Aorta (tissue), 5 donors: ENCODE results near the gene CAMK1. TPM values are rescaled to one million over a fixed set of nuclear protein-coding genes. Genes with fewer than 3 reads are reported as not detected.
A peak's percentile ranks its signal among the peaks of the same experiment; 100 is the strongest.

Experiments used
- ATAC-seq: fragments of 200-7000 bp; cut with Tn5 transposase; one replicate; pipeline ENCODE4 v1.9.1; 2022; ENCODE audit warnings: moderate library complexity; ENCODE audit not compliant: low FRiP score
- DNase-seq, 2 donors: peaks; one replicate each; pipeline ENCODE4 v3.0.0-alpha.2; 2020
- H3K27ac ChIP-seq, 2 donors: one replicate each; pipeline ENCODE4 v1.5.1; 2013; ENCODE audit warnings: low read length in 2 of 2, mild to moderate bottlenecking in 2 of 2, moderate library complexity in 2 of 2, control low read depth in 1 of 2, inconsistent platforms in 1 of 2, low read depth in 1 of 2
- H3K27me3 ChIP-seq, 2 donors: one replicate each; pipeline ENCODE4 v1.6.1; 2013; ENCODE audit warnings: control low read depth in 1 of 2, low read length in 1 of 2, mild to moderate bottlenecking in 1 of 2, moderate library complexity in 1 of 2; ENCODE audit not compliant: insufficient read depth in 2 of 2, control insufficient read depth in 1 of 2
- H3K36me3 ChIP-seq, 2 donors: one replicate each; pipeline ENCODE4 v1.6.1; 2013; ENCODE audit warnings: control low read depth in 1 of 2, low read length in 1 of 2, mild to moderate bottlenecking in 1 of 2; ENCODE audit not compliant: insufficient read depth in 2 of 2, control insufficient read depth in 1 of 2
- H3K4me1 ChIP-seq, 2 donors: one replicate each; pipeline ENCODE4 v1.6.1; 2013; ENCODE audit warnings: low read length in 2 of 2, control low read depth in 1 of 2, mild to moderate bottlenecking in 1 of 2, moderate library complexity in 1 of 2; ENCODE audit not compliant: insufficient read depth in 2 of 2, control insufficient read depth in 1 of 2
- H3K4me3 ChIP-seq, 2 donors: one replicate each; pipeline ENCODE4 v1.5.1; 2013; ENCODE audit warnings: low read length in 2 of 2, control low read depth in 1 of 2, mild to moderate bottlenecking in 1 of 2
- H3K9me3 ChIP-seq: one replicate; pipeline ENCODE4 v1.6.1; 2013; ENCODE audit warnings: mild to moderate bottlenecking, low read length; ENCODE audit not compliant: control insufficient read depth
- WGBS, 2 donors: extraction: QIAGEN DNeasy Blood & Tissue Kit; methylation state at CpG; one replicate each; pipeline ENCODE4 v1.1.7; 2013; 5-methylcytosine and 5-hydroxymethylcytosine counted together
- intact Hi-C, 2 donors: fragments of 100-400 bp; cut with DNase I; formaldehyde crosslinking; loops; one replicate each; pipeline versions ENCODE4 v1.14.2 to v1.15.0; 2022
- polyA plus RNA-seq, 2 donors: library from polyadenylated mRNA; stranded (reverse); fragments of 200-250 nt; gene quantifications; one replicate each; pipeline ENCODE4 v1.2.3, GENCODE V29; 2013
- total RNA-seq, 2 donors: library from RNA; stranded (reverse); fragmentation: NEBNext Ultra II Directional; extraction: Animal tissue kit (Norgen Biotek cat#: 25700); gene quantifications; one replicate each; pipeline ENCODE4 v1.2.1, GENCODE V29; 2021
- donor health status: healthy with polysubstance abuse.
- donor health status: Bipolar disorder and iron deficiency.
- donor health status: DM: no; HTN: no; CAD: no.
- donor health status: DM: no; HTN: no; CAD: no.
- donor health status: DM: yes; HTN: yes; CAD: no.

CAMK1 gene
- total and polyA plus RNA-seq, 4 donors = 24.7 to 58.0 (median 35.8) TPM

DNA sequence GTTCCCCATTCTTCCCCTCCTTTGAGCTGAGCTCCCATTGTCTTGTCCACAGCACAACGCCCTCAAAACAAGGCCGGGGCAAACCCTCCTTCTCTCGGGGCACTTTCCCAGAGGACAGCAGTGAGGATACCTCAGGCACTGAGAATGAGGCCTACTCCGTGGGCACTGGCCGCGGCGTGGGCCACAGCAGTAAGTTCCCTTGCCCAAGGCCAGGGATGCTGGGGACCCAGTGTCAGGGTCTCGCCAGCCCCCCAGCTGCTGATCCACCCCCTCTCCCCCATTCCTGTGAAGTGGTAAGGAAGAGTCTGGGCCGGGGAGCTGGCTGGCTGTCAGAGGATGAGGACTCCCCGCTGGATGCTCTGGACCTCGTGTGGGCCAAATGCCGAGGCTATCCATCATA, 24.2 kb downstream of the CAMK1 start:
- WGBS, 2 donors = 87 to 90% methylated on average over 12 of the region's 12 CpGs
- H3K4me3 ChIP-seq = no peak overlapping the region
- no peaks in the 10 kb centered on the region for H3K9me3 ChIP-seq
- peaks cover 4 to 24% of the 10 kb centered on the region in 2 donors for H3K36me3 ChIP-seq
- no peaks in the 10 kb centered on the region for H3K4me1 ChIP-seq
- no peak overlapping the region for H3K27ac ChIP-seq
- DNase-seq (no peak), ATAC-seq (no peak)
- intact Hi-C loops = no loop called here
- H3K27me3 ChIP-seq = no peaks in the 10 kb centered on the region

DNA sequence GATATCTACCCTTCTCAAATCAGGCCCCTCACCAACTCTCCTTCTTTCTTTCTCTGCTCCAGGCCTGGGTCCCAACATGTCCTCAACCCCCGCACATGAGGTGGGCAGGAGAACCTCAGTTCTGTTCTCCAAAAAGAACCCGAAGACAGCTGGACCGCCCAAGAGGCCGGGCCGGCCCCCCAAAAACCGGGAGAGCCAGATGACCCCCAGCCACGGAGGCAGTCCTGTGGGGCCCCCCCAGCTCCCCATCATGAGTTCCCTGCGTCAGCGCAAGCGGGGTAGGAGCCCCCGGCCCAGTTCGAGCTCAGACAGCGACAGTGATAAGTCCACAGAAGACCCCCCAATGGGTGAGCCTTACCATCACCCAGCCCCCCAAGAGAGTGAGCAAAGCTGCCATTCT, 25.6 kb downstream of the CAMK1 start:
- Histone ChIP-seq H3K36me3 (peaks cover 4 to 29% of the 10 kb centered on the region in 2 donors), H3K4me1 (no peaks in the 10 kb centered on the region), H3K9me3 (no peaks in the 10 kb centered on the region), H3K4me3 (no peak overlapping the region), H3K27ac (no peak overlapping the region), H3K27me3 (no peaks in the 10 kb centered on the region)
- ATAC-seq (no peak), DNase-seq (no peak)
- intact Hi-C loops = no loop called here
- WGBS, 2 donors = 94 to 96% methylated on average over 13 of the region's 13 CpGs

DNA sequence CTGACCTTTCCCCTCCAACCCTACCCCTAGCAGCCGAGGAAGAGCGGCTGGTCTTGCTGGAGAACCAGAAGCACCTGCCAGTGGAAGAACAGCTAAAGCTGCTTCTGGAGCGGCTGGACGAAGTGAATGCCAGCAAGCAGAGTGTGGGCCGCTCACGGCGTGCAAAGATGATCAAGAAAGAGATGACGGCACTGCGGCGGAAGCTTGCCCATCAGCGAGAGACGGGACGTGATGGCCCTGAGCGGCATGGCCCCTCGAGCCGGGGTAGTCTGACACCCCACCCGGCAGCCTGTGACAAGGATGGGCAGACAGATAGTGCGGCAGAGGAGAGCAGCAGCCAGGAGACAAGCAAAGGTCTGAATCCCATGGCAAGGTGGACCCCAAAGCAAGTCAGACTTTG, 26.2 kb downstream of the CAMK1 start:
- Histone ChIP-seq H3K4me1 (no peaks in the 10 kb centered on the region), H3K4me3 (no peak overlapping the region), H3K9me3 (no peaks in the 10 kb centered on the region), H3K27me3 (no peaks in the 10 kb centered on the region), H3K36me3 (peaks cover 4 to 35% of the 10 kb centered on the region in 2 donors), H3K27ac (no peak overlapping the region)
- ATAC-seq (no peak), DNase-seq (no peak)
- intact Hi-C loops = no loop called here
- 92 to 94% methylated on average over 18 of the region's 18 CpGs for WGBS, 2 donors

DNA sequence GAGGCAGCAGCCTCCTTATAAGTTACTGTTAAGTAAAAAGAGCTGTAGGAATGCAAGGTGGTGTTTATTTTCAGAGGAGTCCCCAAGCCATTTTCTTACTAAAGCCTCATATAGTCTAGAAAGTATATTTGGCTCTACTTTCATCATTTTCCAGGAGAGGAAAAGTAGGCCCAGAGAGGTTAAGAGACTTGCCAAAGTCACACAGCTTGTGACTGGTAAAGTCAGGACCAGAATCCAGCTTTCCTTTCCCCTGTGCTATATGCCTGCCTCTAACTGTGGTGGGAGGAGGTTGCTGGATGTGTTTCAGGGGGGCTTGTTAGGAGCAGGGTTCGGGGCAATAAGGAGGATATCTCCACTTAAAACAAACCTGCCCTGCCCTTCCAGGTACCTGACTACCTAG, 27.2 kb downstream of the CAMK1 start:
- WGBS, 2 donors = 91 to 95% methylated on average over 1 of the region's 1 CpG

DNA sequence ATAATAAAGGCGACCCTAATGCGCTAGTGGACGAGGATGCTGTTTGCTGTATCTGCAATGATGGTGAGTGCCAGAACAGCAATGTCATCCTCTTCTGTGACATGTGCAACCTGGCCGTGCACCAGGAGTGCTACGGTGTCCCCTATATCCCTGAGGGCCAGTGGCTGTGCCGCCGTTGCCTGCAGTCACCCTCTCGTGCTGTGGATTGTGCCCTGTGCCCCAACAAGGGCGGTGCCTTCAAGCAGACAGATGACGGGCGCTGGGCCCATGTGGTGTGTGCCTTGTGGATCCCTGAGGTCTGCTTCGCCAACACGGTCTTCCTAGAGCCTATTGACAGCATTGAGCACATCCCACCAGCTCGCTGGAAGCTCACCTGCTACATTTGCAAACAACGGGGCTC, 30.6 kb downstream of the CAMK1 start:
- Histone ChIP-seq H3K9me3 (no peaks in the 10 kb centered on the region), H3K27me3 (no peaks in the 10 kb centered on the region), H3K36me3 (peaks cover 3 to 28% of the 10 kb centered on the region in 2 donors), H3K27ac (no peak overlapping the region), H3K4me3 (no peak overlapping the region), H3K4me1 (no peaks in the 10 kb centered on the region)
- intact Hi-C loops = no loop called here
- ATAC-seq = no peak
- no peak for DNase-seq
- 91% methylated on average over 15 of the region's 15 CpGs for WGBS, 2 donors

More for the DNA sequence above, 27.2 kb downstream of the CAMK1 start:
- Histone ChIP-seq H3K4me1 (no peaks in the 10 kb centered on the region), H3K27ac (no peak overlapping the region), H3K36me3 (peaks cover 4 to 35% of the 10 kb centered on the region in 2 donors), H3K27me3 (no peaks in the 10 kb centered on the region), H3K9me3 (no peaks in the 10 kb centered on the region), H3K4me3 (no peak overlapping the region)
- DNase-seq (no peak), ATAC-seq (no peak)
- intact Hi-C loops = no loop called here

DNA sequence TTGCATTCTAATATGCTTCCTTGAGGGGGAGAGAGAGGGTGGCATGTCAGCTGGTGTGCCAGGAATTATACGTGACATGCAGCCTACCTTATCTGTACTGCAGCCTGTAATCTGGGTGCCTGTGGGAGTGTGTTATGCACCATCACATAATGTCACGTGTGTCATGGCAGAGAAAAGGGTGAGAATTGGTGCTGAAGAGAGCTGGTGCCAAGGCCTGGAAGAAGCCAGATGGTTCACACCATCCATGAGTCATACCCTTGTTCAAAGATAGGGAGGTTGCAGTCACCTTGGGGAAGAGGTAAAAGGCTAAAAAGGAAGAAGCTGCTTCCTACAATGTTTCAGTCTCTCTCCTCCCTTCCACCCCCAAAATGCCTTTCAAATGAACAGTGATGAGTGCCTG, 32.9 kb downstream of the CAMK1 start:
- H3K9me3 ChIP-seq = no peaks in the 10 kb centered on the region
- peaks cover 0 to 18% of the 10 kb centered on the region in 2 donors for H3K36me3 ChIP-seq
- 48 to 49% methylated on average over 2 of the region's 2 CpGs for WGBS, 2 donors
- no peaks in the 10 kb centered on the region for H3K27me3 ChIP-seq
- intact Hi-C loops = no loop called here
- H3K27ac ChIP-seq = no peak overlapping the region
- DNase-seq (no peak), ATAC-seq (no peak)
- H3K4me3 ChIP-seq = no peak overlapping the region
- no peaks in the 10 kb centered on the region for H3K4me1 ChIP-seq

DNA sequence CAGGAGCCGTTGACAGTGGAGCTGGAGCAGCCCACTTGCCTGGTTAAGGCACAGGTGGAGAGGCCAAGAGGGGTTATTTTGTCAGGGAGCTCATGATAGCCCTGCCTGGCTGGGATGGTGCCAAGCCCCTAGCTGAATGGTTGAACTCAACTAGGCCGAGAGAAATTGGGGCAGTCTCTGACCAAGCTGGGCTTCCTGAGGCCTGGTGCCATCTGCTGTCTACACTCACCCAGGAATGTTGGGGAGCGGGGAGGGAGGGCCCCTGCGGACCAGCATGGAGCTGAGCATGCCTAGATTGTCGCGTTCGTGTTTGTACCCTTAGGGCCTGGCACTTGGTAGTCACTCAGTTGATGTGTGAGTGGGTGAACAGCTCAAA, 37.0 kb downstream of the CAMK1 start:
- ATAC-seq (no peak), DNase-seq (no peak)
- peak overlapping the region in 1 of 2 donors; percentile 88 for H3K4me3 ChIP-seq
- intact Hi-C loops = loop anchor here in 1 of 2 donors (5.0 kb wide), 1 partner anchor 200 kb away; the partner anchor contains the start of gene CRELD1
- H3K36me3 ChIP-seq = no peaks in the 10 kb centered on the region
- WGBS, 2 donors = 34 to 36% methylated on average over 7 of the region's 7 CpGs
- H3K27me3 ChIP-seq = no peaks in the 10 kb centered on the region
- H3K27ac ChIP-seq = no peak overlapping the region
- H3K4me1 ChIP-seq = no peaks in the 10 kb centered on the region
- H3K9me3 ChIP-seq = no peaks in the 10 kb centered on the region

DNA sequence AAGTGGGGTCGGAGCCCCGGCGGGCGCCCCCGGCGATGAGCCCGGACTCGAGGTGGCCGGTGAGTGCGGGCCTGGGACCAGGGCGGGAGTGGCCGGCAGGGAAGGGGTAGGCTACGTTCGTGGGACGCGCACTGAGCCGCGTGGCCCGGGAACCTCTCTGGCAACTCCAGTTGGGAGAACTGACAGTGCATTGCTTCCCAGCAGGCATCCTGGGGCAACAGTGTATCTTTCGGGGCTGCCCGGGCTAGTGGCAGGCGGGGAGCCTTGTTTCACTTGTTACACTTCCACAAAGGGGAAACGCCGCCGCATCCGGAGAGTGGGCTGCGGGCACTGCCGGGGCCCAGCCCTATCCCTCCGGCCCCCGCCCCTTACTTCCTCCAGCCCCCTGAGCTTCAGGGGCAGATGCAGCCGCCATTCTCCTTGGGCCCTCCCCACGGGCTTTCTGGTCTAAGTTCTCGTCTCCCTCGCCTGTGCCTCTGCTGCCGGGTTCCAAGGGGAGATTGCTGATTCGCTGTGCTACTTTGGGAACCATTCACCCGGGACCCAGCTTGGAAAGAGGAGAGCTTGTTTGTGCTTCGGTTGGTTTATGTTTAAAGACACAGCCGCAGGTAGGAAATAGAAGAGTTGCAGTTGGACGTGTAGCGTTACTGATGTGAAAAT, 37.5 kb downstream of the CAMK1 start:
- Histone ChIP-seq H3K27ac (peak overlapping the region in 1 of 2 donors; percentile 30), H3K36me3 (no peaks in the 10 kb centered on the region), H3K4me1 (no peaks in the 10 kb centered on the region), H3K4me3 (peak overlapping the region; percentile 78 to 88), H3K27me3 (no peaks in the 10 kb centered on the region), H3K9me3 (no peaks in the 10 kb centered on the region)
- 2% methylated on average over 41 of the region's 41 CpGs for WGBS, 2 donors
- ATAC-seq (no peak), DNase-seq (peak; percentile 69 to 84)
- intact Hi-C loops = loop anchor here in 1 of 2 donors (5.0 kb wide), 1 partner anchor 200 kb away; the partner anchor contains the start of gene CRELD1
